Activated T-helper 17 cell treated with anti-CD3 and anti-CD28 coated beads, Interleukin-2, amount 50 U/mL, for 72 hours (primary cell): ENCODE data around the gene USP48. TPM values are rescaled to one million over a fixed set of nuclear protein-coding genes. Genes with fewer than 3 reads are reported as not detected.
A peak's percentile ranks its signal among the peaks of the same experiment; 100 is the strongest.

ENCODE experiments used
- ATAC-seq: fragments of 150-1000 bp; cut with Tn5 transposase; replicated peaks from 2 replicates; pipeline ENCODE4 v1.10.0; 2021; ENCODE audit warnings: mild to moderate bottlenecking, moderate library complexity
- H3K27ac Mint-ChIP-seq: one replicate; pipeline ENCODE4 v1.8.0; 2022; ENCODE audit warnings: mixed read lengths
- H3K27me3 Mint-ChIP-seq: one replicate; pipeline ENCODE4 v1.8.0; 2022; ENCODE audit warnings: mixed read lengths
- H3K36me3 Mint-ChIP-seq: one replicate; pipeline ENCODE4 v1.8.0; 2022; ENCODE audit warnings: low read depth, mild to moderate bottlenecking, mixed read lengths
- H3K4me1 Mint-ChIP-seq: one replicate; pipeline ENCODE4 v1.8.0; 2022; ENCODE audit warnings: mixed read lengths
- H3K4me3 Mint-ChIP-seq: one replicate; pipeline ENCODE4 v1.8.0; 2022; ENCODE audit warnings: mild to moderate bottlenecking, mixed read lengths
- H3K9me3 Mint-ChIP-seq: one replicate; pipeline ENCODE4 v1.8.0; 2022; ENCODE audit warnings: mixed read lengths
- total RNA-seq, 2 donors: library from RNA; stranded (reverse); gene quantifications; one replicate each; pipeline ENCODE4 v1.2.3, GENCODE V29; 2022

Gene USP48
- total RNA-seq, 2 donors from 2014 or later: 107 to 209 TPM

DNA sequence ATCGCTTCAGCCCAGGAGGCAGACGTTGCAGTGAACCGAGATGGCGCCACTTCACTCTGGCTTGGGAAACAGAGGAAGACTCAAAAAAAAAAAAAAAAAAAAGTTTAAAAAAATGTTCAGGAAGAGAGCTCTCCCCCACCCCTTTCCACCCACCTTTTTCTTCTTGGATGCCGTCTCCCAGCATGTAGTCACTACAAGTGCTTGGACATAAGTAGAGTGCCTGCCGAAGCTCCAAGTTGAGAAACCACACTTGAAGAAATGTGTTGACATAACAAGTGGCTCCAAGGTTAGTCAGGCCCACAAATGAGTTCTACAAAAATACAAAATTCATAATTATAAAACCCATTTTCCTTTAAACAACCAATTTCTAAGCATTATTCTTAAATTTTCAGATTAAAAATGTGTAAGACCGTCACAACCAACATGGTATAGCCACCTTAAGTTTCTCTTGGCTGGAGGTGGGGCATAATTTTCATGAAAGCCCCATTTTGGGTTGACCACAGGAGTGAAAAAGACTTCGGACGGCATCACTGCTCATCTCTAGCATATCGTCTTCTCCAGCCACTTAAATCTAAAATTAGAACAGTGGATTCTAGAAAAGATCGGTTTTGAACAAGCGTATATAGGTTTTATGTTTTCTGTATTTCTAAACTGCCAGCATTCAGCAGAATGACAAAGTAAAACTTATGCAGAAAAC is 26.4 kb downstream of the USP48 start:
- no peaks in the 10 kb centered on the region for H3K9me3 Mint-ChIP-seq
- no peak for ATAC-seq
- no peaks in the 10 kb centered on the region for H3K27me3 Mint-ChIP-seq
- no peak overlapping the region for H3K4me3 Mint-ChIP-seq
- H3K4me1 Mint-ChIP-seq: peaks cover 9% of the 10 kb centered on the region
- H3K36me3 Mint-ChIP-seq: peaks cover 64% of the 10 kb centered on the region
- H3K27ac Mint-ChIP-seq: no peak overlapping the region

DNA sequence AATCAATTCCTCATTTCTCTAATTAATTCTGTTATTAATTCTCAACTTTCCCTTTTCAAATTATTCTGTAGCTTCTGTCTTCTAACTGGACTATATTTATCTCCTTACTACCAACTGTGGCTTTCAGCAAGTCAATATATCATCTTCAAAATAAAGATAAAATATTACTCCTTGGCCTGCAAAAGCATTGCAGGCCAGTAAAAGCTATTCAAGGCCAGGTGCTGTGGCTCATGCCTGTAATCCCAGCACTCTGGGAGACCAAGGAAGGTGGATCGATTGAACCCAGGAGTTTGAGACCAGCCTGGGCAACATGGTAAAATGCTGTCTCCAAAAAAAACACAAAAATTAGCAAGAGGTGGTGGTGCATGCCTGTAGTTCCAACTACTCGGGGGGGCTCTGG is 27.9 kb downstream of the USP48 start:
- ATAC-seq: no peak
- Mint-ChIP-seq H3K4me3 (no peak overlapping the region), H3K36me3 (peaks cover 78% of the 10 kb centered on the region), H3K27me3 (no peaks in the 10 kb centered on the region), H3K27ac (no peak overlapping the region), H3K4me1 (peaks cover 13% of the 10 kb centered on the region), H3K9me3 (no peaks in the 10 kb centered on the region)

DNA sequence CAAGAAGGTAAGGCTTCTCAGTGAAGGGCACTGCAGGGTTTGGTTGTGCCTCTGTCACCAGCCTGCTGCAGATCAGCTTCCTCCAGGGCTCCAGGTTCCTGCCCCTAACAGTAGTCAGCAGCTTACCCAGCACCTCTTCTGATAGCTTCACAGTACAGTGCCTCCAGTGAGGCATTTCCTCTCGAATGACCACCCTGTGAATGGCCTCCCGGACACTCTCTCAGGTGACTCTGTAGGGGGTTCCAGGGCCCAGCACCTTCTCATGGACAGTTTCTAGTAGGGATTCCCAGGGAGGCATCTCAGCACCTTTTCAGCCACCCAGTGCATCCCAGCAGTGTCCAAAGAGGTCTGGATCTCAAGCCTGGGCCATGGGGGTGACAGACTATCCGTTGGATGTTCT is 28.4 kb downstream of the USP48 start:
- Mint-ChIP-seq H3K4me3 (no peak overlapping the region), H3K27me3 (no peaks in the 10 kb centered on the region), H3K27ac (peak overlapping the region; percentile 30), H3K9me3 (no peaks in the 10 kb centered on the region), H3K36me3 (peaks cover 83% of the 10 kb centered on the region), H3K4me1 (peaks cover 12% of the 10 kb centered on the region)
- no peak for ATAC-seq

GRCh38 chr1:21752186-21752585 is 30.8 kb downstream of the USP48 start:
- H3K9me3 Mint-ChIP-seq: no peaks in the 10 kb centered on the region
- H3K4me3 Mint-ChIP-seq: no peak overlapping the region
- H3K27me3 Mint-ChIP-seq: no peaks in the 10 kb centered on the region
- no peak for ATAC-seq
- peaks cover 8% of the 10 kb centered on the region for H3K4me1 Mint-ChIP-seq
- peaks cover 99% of the 10 kb centered on the region for H3K36me3 Mint-ChIP-seq
- H3K27ac Mint-ChIP-seq: no peak overlapping the region

GRCh38 chr1:21751281-21751680 is 31.7 kb downstream of the USP48 start:
- peaks cover 99% of the 10 kb centered on the region for H3K36me3 Mint-ChIP-seq
- peaks cover 8% of the 10 kb centered on the region for H3K4me1 Mint-ChIP-seq
- no peaks in the 10 kb centered on the region for H3K27me3 Mint-ChIP-seq
- no peak for ATAC-seq
- no peaks in the 10 kb centered on the region for H3K9me3 Mint-ChIP-seq
- no peak overlapping the region for H3K4me3 Mint-ChIP-seq
- H3K27ac Mint-ChIP-seq: no peak overlapping the region

DNA sequence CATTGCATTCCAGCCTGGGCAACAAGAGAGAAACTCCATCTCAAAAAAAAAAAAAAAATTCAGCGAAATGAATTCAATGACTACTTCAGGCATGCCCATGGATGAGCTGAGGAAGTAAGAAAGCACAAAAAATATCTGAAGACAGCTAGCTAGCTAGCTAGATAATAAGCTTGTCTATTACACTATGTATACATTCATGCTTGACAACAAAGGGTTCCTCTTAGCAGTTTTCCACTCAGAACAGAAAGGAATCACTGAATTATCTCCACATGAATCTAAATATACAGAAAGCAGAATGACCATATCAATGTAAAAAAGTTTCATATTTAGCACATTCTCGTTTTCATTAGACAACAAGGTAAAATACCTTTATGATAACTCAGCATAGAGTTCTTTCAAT is 32.1 kb downstream of the USP48 start:
- H3K9me3 Mint-ChIP-seq: no peaks in the 10 kb centered on the region
- H3K27ac Mint-ChIP-seq: no peak overlapping the region
- peaks cover 8% of the 10 kb centered on the region for H3K4me1 Mint-ChIP-seq
- H3K36me3 Mint-ChIP-seq: peaks cover 99% of the 10 kb centered on the region
- H3K27me3 Mint-ChIP-seq: no peaks in the 10 kb centered on the region
- no peak overlapping the region for H3K4me3 Mint-ChIP-seq
- no peak for ATAC-seq

- ATAC-seq: no peak
- Mint-ChIP-seq H3K27ac (peak overlapping the region; percentile 15), H3K9me3 (no peaks in the 10 kb centered on the region), H3K36me3 (peaks cover 97% of the 10 kb centered on the region), H3K27me3 (no peaks in the 10 kb centered on the region), H3K4me3 (no peak overlapping the region), H3K4me1 (peaks cover 8% of the 10 kb centered on the region)
These were observed 33.0 kb downstream of the USP48 start for GRCh38 chr1:21749859-21750468.

- Mint-ChIP-seq H3K27me3 (no peaks in the 10 kb centered on the region), H3K4me1 (peaks cover 8% of the 10 kb centered on the region), H3K36me3 (peaks cover 97% of the 10 kb centered on the region), H3K9me3 (no peaks in the 10 kb centered on the region), H3K4me3 (no peak overlapping the region), H3K27ac (no peak overlapping the region)
- ATAC-seq: no peak
These were observed 33.8 kb downstream of the USP48 start for GRCh38 chr1:21749109-21749508.

- H3K4me1 Mint-ChIP-seq: peaks cover 9% of the 10 kb centered on the region
- H3K27me3 Mint-ChIP-seq: no peaks in the 10 kb centered on the region
- no peaks in the 10 kb centered on the region for H3K9me3 Mint-ChIP-seq
- H3K27ac Mint-ChIP-seq: no peak overlapping the region
- no peak overlapping the region for H3K4me3 Mint-ChIP-seq
- no peak for ATAC-seq
- H3K36me3 Mint-ChIP-seq: peaks cover 94% of the 10 kb centered on the region
These were observed 39.5 kb downstream of the USP48 start for GRCh38 chr1:21743476-21743875.

DNA sequence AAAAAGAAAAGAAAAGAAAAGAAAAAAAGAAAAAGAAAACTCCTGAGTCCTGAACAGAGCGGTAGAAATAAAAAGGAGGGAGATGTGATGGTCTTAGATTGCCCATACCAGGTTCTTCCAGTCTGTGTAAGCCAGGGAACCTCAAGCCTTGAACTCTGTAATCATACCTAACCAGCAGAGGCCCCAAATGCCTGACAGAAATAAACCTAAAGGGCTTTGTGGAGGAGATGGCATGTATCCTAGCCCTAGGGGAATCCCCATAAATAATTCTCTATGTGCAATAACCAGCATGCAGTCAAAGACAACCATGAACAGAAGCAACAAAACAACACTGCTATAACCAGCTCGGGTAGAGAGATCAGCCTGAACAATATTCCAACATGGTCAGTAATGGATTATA is 40.4 kb downstream of the USP48 start:
- Mint-ChIP-seq H3K27ac (no peak overlapping the region), H3K9me3 (no peaks in the 10 kb centered on the region), H3K4me1 (peaks cover 9% of the 10 kb centered on the region), H3K36me3 (peaks cover 88% of the 10 kb centered on the region), H3K4me3 (no peak overlapping the region), H3K27me3 (no peaks in the 10 kb centered on the region)
- ATAC-seq: peak; percentile 38

DNA sequence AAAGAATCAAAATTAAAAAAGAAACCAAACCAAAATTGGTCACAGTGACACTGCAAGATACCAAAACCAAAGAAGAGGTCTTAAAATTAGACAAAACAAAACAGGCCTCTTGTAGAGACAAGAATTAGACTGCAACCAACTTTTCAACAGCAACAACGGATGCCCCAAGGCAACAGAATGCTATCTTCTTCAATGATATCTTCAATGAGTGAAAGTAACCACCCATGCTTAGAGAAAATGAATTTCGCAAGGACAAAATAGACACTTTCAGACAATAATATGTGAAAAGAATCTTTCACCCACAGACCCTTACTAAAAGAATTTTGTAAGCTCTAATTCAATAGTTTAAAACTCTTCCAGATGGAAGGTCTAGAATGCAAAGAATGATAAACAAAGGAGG is 41.7 kb downstream of the USP48 start:
- H3K4me3 Mint-ChIP-seq: no peak overlapping the region
- H3K27ac Mint-ChIP-seq: no peak overlapping the region
- peaks cover 9% of the 10 kb centered on the region for H3K4me1 Mint-ChIP-seq
- peaks cover 88% of the 10 kb centered on the region for H3K36me3 Mint-ChIP-seq
- ATAC-seq: no peak
- no peaks in the 10 kb centered on the region for H3K27me3 Mint-ChIP-seq
- no peaks in the 10 kb centered on the region for H3K9me3 Mint-ChIP-seq

DNA sequence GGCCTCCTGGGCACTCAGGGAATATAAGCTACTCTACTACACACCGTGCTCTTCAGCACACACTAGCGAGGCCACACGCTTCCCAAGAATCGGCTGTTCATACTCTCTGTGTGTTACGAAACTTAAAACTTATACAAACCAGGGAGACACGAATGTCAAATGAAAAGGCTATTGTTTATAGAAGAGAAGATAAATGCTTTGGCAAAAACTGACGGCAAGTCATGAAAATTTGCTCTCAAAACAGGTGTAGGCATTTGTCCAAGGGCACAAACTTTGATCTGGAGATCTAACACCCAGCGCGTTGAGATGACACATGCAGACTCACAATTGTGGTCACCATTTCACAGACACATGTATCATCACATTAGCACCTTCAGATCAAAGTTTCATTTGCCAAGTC is 46.1 kb downstream of the USP48 start:
- Mint-ChIP-seq H3K36me3 (peaks cover 90% of the 10 kb centered on the region), H3K27me3 (no peaks in the 10 kb centered on the region), H3K4me3 (no peak overlapping the region), H3K27ac (no peak overlapping the region), H3K9me3 (no peaks in the 10 kb centered on the region), H3K4me1 (peaks cover 9% of the 10 kb centered on the region)
- peak; percentile 42 for ATAC-seq

GRCh38 chr1:21736011-21736410 is 46.9 kb downstream of the USP48 start:
- Mint-ChIP-seq H3K27me3 (no peaks in the 10 kb centered on the region), H3K4me3 (no peak overlapping the region), H3K36me3 (peaks cover 88% of the 10 kb centered on the region), H3K4me1 (peaks cover 9% of the 10 kb centered on the region), H3K27ac (no peak overlapping the region), H3K9me3 (no peaks in the 10 kb centered on the region)
- no peak for ATAC-seq

GRCh38 chr1:21734526-21734925 is 48.4 kb downstream of the USP48 start:
- H3K27me3 Mint-ChIP-seq: no peaks in the 10 kb centered on the region
- no peak overlapping the region for H3K4me3 Mint-ChIP-seq
- no peak for ATAC-seq
- H3K36me3 Mint-ChIP-seq: peaks cover 85% of the 10 kb centered on the region
- H3K9me3 Mint-ChIP-seq: no peaks in the 10 kb centered on the region
- no peak overlapping the region for H3K27ac Mint-ChIP-seq
- H3K4me1 Mint-ChIP-seq: no peaks in the 10 kb centered on the region

- Mint-ChIP-seq H3K36me3 (peaks cover 92% of the 10 kb centered on the region), H3K27ac (no peak overlapping the region), H3K27me3 (no peaks in the 10 kb centered on the region), H3K9me3 (no peaks in the 10 kb centered on the region), H3K4me3 (no peak overlapping the region), H3K4me1 (no peaks in the 10 kb centered on the region)
- no peak for ATAC-seq
These were observed 50.3 kb downstream of the USP48 start for GRCh38 chr1:21732664-21733063.
